Spleen (tissue), 13 donors: Measurements from ENCODE around the gene ALAS2. TPM values are rescaled to one million over a fixed set of nuclear protein-coding genes. Genes with fewer than 3 reads are reported as not detected.
"Not testable (repeated sequence)": the region's sequence is repeated elsewhere in the genome, so short reads cannot be mapped to it uniquely, and the experiment has no call there.

ENCODE experiments used
- DNase-seq: peaks from one replicate; pipeline ENCODE4 v3.0.0-alpha.2; 2020
- H3K27ac ChIP-seq, 8 donors: fragments of 200-600 bp; sonication (generic) in 7 of 8; 1 replicate in 4 of 8; 2 replicates in 4 of 8; pipeline versions ENCODE4 v1.5.0 to v1.8.0; 2016 to 2021; ENCODE audit warnings: inconsistent platforms in 4 of 8, mild to moderate bottlenecking in 4 of 8, moderate library complexity in 1 of 8
- H3K27me3 ChIP-seq, 7 donors: fragments of 200-600 bp; sonication (generic) in 6 of 7; replicated peaks in 1 of 7; 1 replicate in 4 of 7; 2 replicates in 3 of 7; pipeline versions ENCODE4 v1.5.0 to v1.8.0; 2016 to 2021; ENCODE audit warnings: inconsistent platforms in 3 of 7, mild to moderate bottlenecking in 1 of 7
- H3K36me3 ChIP-seq, 6 donors: fragments of 200-600 bp; sonication (generic) in 5 of 6; 1 replicate in 4 of 6; 2 replicates in 2 of 6; pipeline versions ENCODE4 v1.5.0 to v1.8.0; 2016 to 2021; ENCODE audit warnings: inconsistent platforms in 2 of 6
- H3K4me1 ChIP-seq, 6 donors: fragments of 200-600 bp; sonication (generic) in 5 of 6; 1 replicate in 3 of 6; 2 replicates in 3 of 6; pipeline versions ENCODE4 v1.5.0 to v1.8.0; 2016 to 2021; ENCODE audit warnings: inconsistent platforms in 3 of 6
- H3K4me3 ChIP-seq, 8 donors: fragments of 200-600 bp; sonication (generic) in 7 of 8; 1 replicate in 4 of 8; 2 replicates in 4 of 8; pipeline versions ENCODE4 v1.5.0 to v1.8.0; 2016 to 2021; ENCODE audit warnings: inconsistent platforms in 4 of 8, mild to moderate bottlenecking in 4 of 8, moderate library complexity in 2 of 8
- H3K9me3 ChIP-seq, 8 donors: fragments of 200-600 bp; sonication (generic) in 7 of 8; 1 replicate in 4 of 8; 2 replicates in 4 of 8; pipeline versions ENCODE4 v1.5.0 to v1.8.0; 2016 to 2021; ENCODE audit warnings: inconsistent platforms in 4 of 8
- POLR2A ChIP-seq, 3 donors: fragments of 450-650 bp; IDR thresholded peaks; one replicate each; pipeline ENCODE4 v1.5.1; 2017; ENCODE audit warnings: antibody characterized with exemption in 3 of 3, mild to moderate bottlenecking in 1 of 3
- POLR2AphosphoS5 ChIP-seq, 3 donors: sonication (generic); formaldehyde crosslinking; IDR thresholded peaks; one replicate each; pipeline ENCODE4 v1.5.1; 2017; ENCODE audit warnings: antibody characterized with exemption in 3 of 3
- WGBS, 5 donors: extraction: QIAGEN DNeasy Blood & Tissue Kit in 3 of 5; methylation state at CpG; one replicate each; pipeline versions ENCODE4 v1.1.5 to v1.1.7; 2013 to 2018; 5-methylcytosine and 5-hydroxymethylcytosine counted together
- intact Hi-C: fragments of 100-400 bp; cut with DNase I; formaldehyde crosslinking; loops from one replicate; pipeline ENCODE4 v1.15.0; 2023; ENCODE audit warnings: low total_unique reads
- long read RNA-seq, 2 donors: transcript quantifications; one replicate each; lab custom pipeline, GENCODE V29; 2026
- polyA plus RNA-seq, 3 donors: library from polyadenylated mRNA; stranded (reverse); fragments of 200-250 nt; gene quantifications; one replicate each; pipeline ENCODE4 v1.2.1, GENCODE V29; 2013
- total RNA-seq, 7 donors: library from RNA; depleted of rRNA in 3 of 7; stranded (reverse); fragments of >200 nt in 3 of 7; fragmentation: NEBNext Ultra II Directional in 4 of 7; extraction: Animal tissue kit (Norgen Biotek cat#: 25700) in 4 of 7; gene quantifications; one replicate each; pipeline versions ENCODE4 v1.1.0 to v1.2.1, GENCODE V29; 2016 to 2021
- TF ChIP-seq, protein P1 (sequence below), 11 experiments: fragments of 200-600 bp in 7 of 11; fragments of 450-650 bp in 4 of 11; sonication (generic) in 4 of 11; IDR thresholded peaks in 8 of 11; conservative IDR thresholded peaks in 3 of 11; 1 replicate in 7 of 11; 2 replicates in 4 of 11; pipeline versions ENCODE4 v1.4.0 to v1.8.0; 2016 to 2021; ENCODE audit warnings: antibody characterized with exemption in 11 of 11, inconsistent platforms in 4 of 11, mild to moderate bottlenecking in 1 of 11
- donor health status: healthy with polysubstance abuse.
- donor health status: DM: no; HTN: no; CAD: no; lungs with moderate emphysema.
- donor health status: DM: no; HTN: no; CAD: no.
- donor health status: Bipolar disorder and iron deficiency.
- donor health status: healthy.
- donor health status: DM: no; HTN: no; CAD: no.
- donor health status: DM: yes; HTN: yes; CAD: no.

The ALAS2 gene, protein sequence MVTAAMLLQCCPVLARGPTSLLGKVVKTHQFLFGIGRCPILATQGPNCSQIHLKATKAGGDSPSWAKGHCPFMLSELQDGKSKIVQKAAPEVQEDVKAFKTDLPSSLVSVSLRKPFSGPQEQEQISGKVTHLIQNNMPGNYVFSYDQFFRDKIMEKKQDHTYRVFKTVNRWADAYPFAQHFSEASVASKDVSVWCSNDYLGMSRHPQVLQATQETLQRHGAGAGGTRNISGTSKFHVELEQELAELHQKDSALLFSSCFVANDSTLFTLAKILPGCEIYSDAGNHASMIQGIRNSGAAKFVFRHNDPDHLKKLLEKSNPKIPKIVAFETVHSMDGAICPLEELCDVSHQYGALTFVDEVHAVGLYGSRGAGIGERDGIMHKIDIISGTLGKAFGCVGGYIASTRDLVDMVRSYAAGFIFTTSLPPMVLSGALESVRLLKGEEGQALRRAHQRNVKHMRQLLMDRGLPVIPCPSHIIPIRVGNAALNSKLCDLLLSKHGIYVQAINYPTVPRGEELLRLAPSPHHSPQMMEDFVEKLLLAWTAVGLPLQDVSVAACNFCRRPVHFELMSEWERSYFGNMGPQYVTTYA
- total RNA-seq, result 100 to 1,000 TPM in 2 of 7 donors, 10 to 100 TPM in 3, 1 to 10 TPM in 2; 3.3 to 206 (median 30.0) TPM
- 1 to 10 TPM in 1 of 3 donors, under 1 TPM in 2; 0.46 to 2.1 (median 0.46) TPM for polyA plus RNA-seq
- long read RNA-seq, donor 1, transcript ALAS2-210 (11 exons, 1,940 nt), result major isoform, 145 of 538 reads
- long read RNA-seq, donor 1, transcript ALAS2-202 (10 exons, 1,795 nt), result minor isoform, 81 of 538 reads
- long read RNA-seq, donor 1, transcript ALAS2-203 (11 exons, 1,936 nt), result minor isoform, 9 of 538 reads
- long read RNA-seq, donor 1, partial matches to known transcripts, result 280 of 538 reads
- long read RNA-seq, donor 1, other reads (novel, unspliced or antisense), result 22 of 538 reads
- long read RNA-seq, donor 2, transcript ALAS2-202 (10 exons, 1,795 nt), result minor isoform, 46 of 304 reads
- long read RNA-seq, donor 2, transcript ALAS2-203 (11 exons, 1,936 nt), result minor isoform, 7 of 304 reads
- long read RNA-seq, donor 2, transcript ALAS2-210 (11 exons, 1,940 nt), result major isoform, 77 of 304 reads
- long read RNA-seq, donor 2, partial matches to known transcripts, result 160 of 304 reads
- long read RNA-seq, donor 2, other reads (novel, unspliced or antisense), result 14 of 304 reads

DNA sequence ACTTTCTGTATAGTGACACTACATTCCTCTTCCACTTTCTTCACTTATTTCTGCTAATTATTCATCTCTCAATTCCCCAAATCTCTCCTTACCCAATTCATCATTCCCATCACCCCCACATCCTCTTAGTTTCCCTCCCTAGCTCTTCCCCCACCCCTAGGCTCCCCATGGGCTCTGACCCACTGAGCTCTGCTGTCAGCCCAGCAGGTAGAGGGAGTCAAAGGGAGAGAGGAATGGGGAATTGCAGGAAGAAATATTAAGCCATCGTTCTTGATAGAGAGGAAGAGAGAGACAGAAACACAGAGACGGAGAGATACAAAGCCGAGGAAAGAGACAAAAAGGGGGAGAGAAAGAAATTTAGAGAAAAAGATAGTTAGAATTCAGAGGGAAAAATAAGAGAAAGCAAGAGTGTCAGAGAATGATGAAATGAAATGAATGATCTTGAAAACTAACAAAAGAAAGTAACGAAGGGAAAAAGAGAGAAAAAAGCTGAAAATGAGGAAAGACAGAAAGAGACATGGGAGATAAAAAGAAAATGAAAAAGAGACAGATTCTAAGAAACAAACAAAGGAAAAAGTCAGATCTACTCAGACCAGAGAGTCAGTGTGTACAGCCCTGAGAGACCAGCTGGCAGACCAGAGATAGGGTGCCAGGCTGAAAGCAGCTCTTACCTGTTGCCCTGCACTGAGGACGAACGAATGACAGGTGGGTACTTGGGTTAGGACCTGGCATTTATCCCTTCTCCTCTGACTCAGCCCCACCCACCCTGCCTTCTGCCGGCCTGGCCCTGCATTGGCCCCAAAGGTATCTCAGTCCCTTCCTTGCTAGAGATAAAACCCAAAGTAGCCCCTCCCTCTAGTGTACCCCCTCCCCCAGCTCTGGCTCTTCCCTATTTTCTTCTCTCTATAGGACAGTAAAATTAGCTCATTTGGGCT, at the start of gene ALAS2:
ALAS2 (minus strand) TSS at position 707 of the 935 bp plus-strand sequence. CDS start 4,977 bp downstream, outside the sequence.
- H3K4me3 ChIP-seq, result no peak within 1 kb of the TSS
- intact Hi-C loops, result no loop called here
- no peaks in the 10 kb centered on the region for H3K4me1 ChIP-seq
- H3K36me3 ChIP-seq, result no peaks in the 10 kb centered on the region
- H3K27me3 ChIP-seq, result no peaks in the 10 kb centered on the region
- no peak for DNase-seq
- H3K27ac ChIP-seq, result no peak within 1 kb of the TSS
- TF ChIP-seq POLR2AphosphoS5 (IDR thresholded peaks at IDR 0.05) (no peak), POLR2A (IDR thresholded peaks at IDR 0.05) (no peak)
- TF ChIP-seq, protein P1, sequence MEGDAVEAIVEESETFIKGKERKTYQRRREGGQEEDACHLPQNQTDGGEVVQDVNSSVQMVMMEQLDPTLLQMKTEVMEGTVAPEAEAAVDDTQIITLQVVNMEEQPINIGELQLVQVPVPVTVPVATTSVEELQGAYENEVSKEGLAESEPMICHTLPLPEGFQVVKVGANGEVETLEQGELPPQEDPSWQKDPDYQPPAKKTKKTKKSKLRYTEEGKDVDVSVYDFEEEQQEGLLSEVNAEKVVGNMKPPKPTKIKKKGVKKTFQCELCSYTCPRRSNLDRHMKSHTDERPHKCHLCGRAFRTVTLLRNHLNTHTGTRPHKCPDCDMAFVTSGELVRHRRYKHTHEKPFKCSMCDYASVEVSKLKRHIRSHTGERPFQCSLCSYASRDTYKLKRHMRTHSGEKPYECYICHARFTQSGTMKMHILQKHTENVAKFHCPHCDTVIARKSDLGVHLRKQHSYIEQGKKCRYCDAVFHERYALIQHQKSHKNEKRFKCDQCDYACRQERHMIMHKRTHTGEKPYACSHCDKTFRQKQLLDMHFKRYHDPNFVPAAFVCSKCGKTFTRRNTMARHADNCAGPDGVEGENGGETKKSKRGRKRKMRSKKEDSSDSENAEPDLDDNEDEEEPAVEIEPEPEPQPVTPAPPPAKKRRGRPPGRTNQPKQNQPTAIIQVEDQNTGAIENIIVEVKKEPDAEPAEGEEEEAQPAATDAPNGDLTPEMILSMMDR (IDR thresholded peaks at IDR 0.05 in 8 of 11, conservative IDR thresholded peaks at IDR 0.05 in 3 of 11), result no peak
- no peaks in the 10 kb centered on the region for H3K9me3 ChIP-seq
- 67 to 91% (median 79%) methylated on average over 5 to 7 of the region's 7 CpGs for WGBS, 5 donors

DNA sequence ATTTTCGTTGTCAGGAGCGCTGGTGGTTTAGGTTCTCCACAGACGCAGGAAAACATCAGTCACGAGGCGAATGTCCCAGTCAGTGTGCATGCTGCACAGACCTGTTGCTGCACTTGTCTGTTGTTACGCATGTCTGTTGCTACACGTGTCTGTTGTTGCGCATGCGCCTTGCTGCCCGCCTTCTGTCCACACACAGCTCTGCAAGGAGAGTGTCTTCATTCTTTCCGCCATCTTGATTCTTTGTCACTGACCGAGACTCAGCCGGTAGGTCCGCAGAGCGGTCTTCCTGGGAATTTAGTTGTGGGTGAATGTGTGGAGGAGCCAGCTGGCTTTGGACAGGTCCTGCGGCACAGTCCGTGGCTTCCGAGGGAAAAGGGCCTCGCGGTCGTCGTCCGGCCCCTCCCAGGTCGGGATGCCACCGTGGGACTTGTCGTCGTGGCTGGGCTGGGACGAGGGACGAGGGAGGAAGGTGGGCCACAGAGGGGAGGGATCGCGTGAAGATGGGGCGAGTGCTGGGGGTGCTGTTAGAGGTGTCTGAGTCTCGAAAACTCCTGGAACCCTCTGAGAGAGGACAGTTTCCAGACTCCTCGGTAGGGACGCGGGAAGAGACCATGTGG, 44.2 kb upstream of the ALAS2 start, which contains the start of gene PAGE2B:
PAGE2B (plus strand) TSS at position 180 of the 617 bp plus-strand sequence. CDS start 1,012 bp downstream, outside the sequence.
- TF ChIP-seq, protein P1 (IDR thresholded peaks at IDR 0.05 in 8 of 11, conservative IDR thresholded peaks at IDR 0.05 in 3 of 11), result no peak
- no peak for TF ChIP-seq POLR2AphosphoS5 (IDR thresholded peaks at IDR 0.05)
- TF ChIP-seq POLR2A (IDR thresholded peaks at IDR 0.05), result no peak
- intact Hi-C loops, result no loop called here
- WGBS, 5 donors, result 83 to 93% (median 91%) methylated on average over 17 to 36 of the region's 36 CpGs

DNA sequence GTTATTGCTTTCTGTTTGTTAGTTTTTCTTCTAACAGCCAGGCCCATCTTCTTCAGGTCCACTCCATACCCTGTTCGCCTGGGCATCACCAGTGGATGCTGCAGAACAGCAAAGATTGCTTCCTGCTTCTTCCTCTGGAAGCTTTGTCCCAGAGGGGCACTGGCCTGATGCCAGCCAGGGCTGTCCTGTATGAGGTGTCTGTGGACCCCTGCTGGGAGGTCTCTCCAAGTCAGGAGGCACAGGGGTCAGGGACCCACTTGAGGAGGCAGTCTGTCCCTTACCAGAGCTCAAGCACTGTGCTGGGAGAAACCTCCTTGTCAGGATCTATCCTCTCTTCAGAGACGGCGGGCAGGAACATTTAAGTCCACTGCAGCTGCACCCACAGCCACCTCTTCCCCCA, 41.5 kb upstream of the ALAS2 start:
- H3K36me3 ChIP-seq, result no peaks in the 10 kb centered on the region
- no peaks in the 10 kb centered on the region for H3K4me1 ChIP-seq
- no peak for DNase-seq
- 78 to 93% (median 90%) methylated on average over 3 of the region's 3 CpGs for WGBS, 5 donors
- no peak overlapping the region for H3K4me3 ChIP-seq
- intact Hi-C loops, result no loop called here
- TF ChIP-seq POLR2A (IDR thresholded peaks at IDR 0.05) (no peak), POLR2AphosphoS5 (IDR thresholded peaks at IDR 0.05) (no peak)
- TF ChIP-seq, protein P1 (IDR thresholded peaks at IDR 0.05 in 8 of 11, conservative IDR thresholded peaks at IDR 0.05 in 3 of 11), result no peak
- peaks cover 0 to 4% (median 0%) of the 10 kb centered on the region in 7 donors for H3K27me3 ChIP-seq
- H3K9me3 ChIP-seq, result no peaks in the 10 kb centered on the region
- H3K27ac ChIP-seq, result no peak overlapping the region

More for the DNA sequence above, 44.2 kb upstream of the ALAS2 start, which contains the start of gene PAGE2B:
- H3K9me3 ChIP-seq, result no peaks in the 10 kb centered on the region
- no peaks in the 10 kb centered on the region for H3K36me3 ChIP-seq
- H3K27me3 ChIP-seq, result peaks cover 0 to 4% (median 0%) of the 10 kb centered on the region in 7 donors
- no peak within 1 kb of the TSS for H3K27ac ChIP-seq
- H3K4me1 ChIP-seq, result no peaks in the 10 kb centered on the region
- DNase-seq, result no peak
- no peak within 1 kb of the TSS for H3K4me3 ChIP-seq

DNA sequence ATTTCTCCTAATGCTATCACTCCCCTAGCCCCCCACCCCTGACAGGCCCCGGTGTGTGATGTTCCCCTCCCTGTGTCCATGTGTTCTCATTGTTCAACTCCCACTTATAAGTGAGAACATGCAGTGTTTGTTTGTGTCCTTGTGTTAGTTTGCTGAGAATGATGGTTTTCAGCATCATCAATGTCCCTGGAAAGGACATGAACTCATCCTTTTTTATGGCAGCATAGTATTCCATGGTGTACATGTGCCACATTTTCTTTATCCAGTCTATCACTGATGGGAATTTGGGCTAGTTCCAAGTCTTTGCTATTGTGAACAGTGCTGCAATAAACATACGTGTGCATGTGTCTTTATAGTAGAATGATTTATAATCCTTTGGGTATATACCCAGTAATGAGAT, 36.4 kb upstream of the ALAS2 start:
- DNase-seq, H3K9me3 ChIP-seq, H3K27me3 ChIP-seq, H3K36me3 ChIP-seq, H3K4me3 ChIP-seq, intact Hi-C loops, H3K4me1 ChIP-seq, H3K27ac ChIP-seq: not testable (repeated sequence)
- 84 to 92% (median 88%) methylated on average over 2 of the region's 2 CpGs for WGBS, 5 donors
